ENCODE data around the gene AMDHD1. TPM values are rescaled to one million over a fixed set of nuclear protein-coding genes. Genes with fewer than 3 reads are reported as not detected.

The AMDHD1 gene
- polyA plus RNA-seq, 1 experiment = 0.09 TPM

DNA sequence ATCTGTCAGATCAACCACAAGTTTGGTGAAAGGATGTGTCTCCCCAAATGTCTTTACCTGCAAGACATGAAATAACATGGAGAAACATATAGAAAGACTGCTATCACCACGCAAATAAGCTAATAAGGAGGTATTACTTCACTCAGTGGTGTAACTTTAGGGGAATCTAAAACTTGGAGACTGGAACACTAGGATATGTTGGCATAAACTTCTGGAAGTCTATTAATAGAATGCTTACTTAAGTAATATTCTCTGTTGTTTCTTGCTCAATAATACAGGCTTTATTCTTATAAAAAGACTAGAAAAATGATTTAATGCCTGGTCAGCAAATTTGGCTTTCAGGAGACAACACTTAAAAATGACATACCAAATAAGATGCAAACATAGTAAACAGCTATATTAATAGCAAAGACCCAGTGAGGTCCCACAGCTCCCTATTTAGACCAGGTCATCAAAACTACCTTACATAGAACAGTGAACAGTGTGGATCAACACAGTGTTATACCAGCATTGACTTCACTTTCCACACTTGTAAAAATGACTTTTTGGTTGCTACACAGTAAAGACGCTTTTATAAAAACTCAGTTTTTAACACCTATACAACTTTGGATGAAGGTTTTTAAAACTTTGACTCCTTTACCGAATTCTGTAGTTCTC, 71.9 kb downstream of the AMDHD1 start:
- ChIA-PET CTCF (no interaction called here), POLR2A (no interaction called here)
- H3K36me3 ChIP-seq (ENCODE audit: control insufficient read depth, insufficient read depth, low read length) = peaks cover 4% of the 10 kb centered on the region
- H3K27me3 ChIP-seq (ENCODE audit: control insufficient read depth, insufficient read depth, low read length) = no peaks in the 10 kb centered on the region
- no peak for DNase-seq (ENCODE audit: low read depth)
- no peak overlapping the region for H3K4me3 ChIP-seq (ENCODE audit: low read depth, low read length)
- TF ChIP-seq, protein P1, sequence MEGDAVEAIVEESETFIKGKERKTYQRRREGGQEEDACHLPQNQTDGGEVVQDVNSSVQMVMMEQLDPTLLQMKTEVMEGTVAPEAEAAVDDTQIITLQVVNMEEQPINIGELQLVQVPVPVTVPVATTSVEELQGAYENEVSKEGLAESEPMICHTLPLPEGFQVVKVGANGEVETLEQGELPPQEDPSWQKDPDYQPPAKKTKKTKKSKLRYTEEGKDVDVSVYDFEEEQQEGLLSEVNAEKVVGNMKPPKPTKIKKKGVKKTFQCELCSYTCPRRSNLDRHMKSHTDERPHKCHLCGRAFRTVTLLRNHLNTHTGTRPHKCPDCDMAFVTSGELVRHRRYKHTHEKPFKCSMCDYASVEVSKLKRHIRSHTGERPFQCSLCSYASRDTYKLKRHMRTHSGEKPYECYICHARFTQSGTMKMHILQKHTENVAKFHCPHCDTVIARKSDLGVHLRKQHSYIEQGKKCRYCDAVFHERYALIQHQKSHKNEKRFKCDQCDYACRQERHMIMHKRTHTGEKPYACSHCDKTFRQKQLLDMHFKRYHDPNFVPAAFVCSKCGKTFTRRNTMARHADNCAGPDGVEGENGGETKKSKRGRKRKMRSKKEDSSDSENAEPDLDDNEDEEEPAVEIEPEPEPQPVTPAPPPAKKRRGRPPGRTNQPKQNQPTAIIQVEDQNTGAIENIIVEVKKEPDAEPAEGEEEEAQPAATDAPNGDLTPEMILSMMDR (IDR thresholded peaks at IDR 0.05; ENCODE audit: insufficient read depth, low read depth, low read length) = no peak

DNA sequence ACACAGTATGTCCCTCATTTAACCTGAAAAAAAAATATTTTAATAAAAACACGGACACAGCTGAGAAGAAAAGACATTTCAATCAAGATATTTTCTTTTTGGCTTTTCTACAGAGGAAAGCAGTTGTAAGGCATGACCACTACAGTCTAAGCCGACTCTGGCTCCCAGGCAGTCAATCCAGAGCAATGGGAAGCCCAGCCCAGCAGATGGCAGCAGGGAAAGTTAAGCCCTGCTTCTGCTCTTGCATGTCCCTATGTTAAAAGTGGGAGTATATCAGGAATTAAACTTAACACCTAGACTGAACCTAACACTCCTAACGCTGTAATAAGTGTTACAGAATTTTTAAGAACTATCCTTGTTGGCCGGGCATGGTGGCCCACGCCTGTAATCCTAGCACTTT, 72.5 kb downstream of the AMDHD1 start:
- TF ChIP-seq, protein P1 (IDR thresholded peaks at IDR 0.05; ENCODE audit: insufficient read depth, low read depth, low read length) = peak; percentile 49
- Histone ChIP-seq H3K4me3 (ENCODE audit: low read depth, low read length) (no peak overlapping the region), H3K36me3 (ENCODE audit: control insufficient read depth, insufficient read depth, low read length) (peaks cover 2% of the 10 kb centered on the region), H3K27me3 (ENCODE audit: control insufficient read depth, insufficient read depth, low read length) (no peaks in the 10 kb centered on the region)
- POLR2A ChIA-PET = no interaction called here
- no peak for DNase-seq (ENCODE audit: low read depth)
- CTCF ChIA-PET = interaction anchor here (1.1 kb wide), 1 partner anchor 13 kb away, joined by 4 read pairs; no protein-coding TSS in a partner anchor

Other genes with a start within 250 kb of the AMDHD1 start
- 364 and 582 TPM in 2 replicates for gene NTN4, start 152.6 kb upstream of the AMDHD1 start, polyA plus RNA-seq (2011; rRNA removed)
- gene SNRPF, start 84.4 kb upstream of the AMDHD1 start, polyA plus RNA-seq (2011; rRNA removed) = 8.9 and 11.1 TPM in 2 replicates
- not detected in 2 replicates for gene CCDC38, start 717 bp upstream of the AMDHD1 start, polyA plus RNA-seq (2011; rRNA removed)
- gene HAL, start 53.0 kb downstream of the AMDHD1 start, polyA plus RNA-seq (2011; rRNA removed) = 0.12 and 0.15 TPM in 2 replicates
- gene LTA4H, start 92.3 kb downstream of the AMDHD1 start, polyA plus RNA-seq (2011; rRNA removed) = 35.1 and 60.7 TPM in 2 replicates

Data from BJ (cell line).